ENCODE results near the gene PPP1R26. TPM values are rescaled to one million over a fixed set of nuclear protein-coding genes. Genes with fewer than 3 reads are reported as not detected.

The PPP1R26 gene
- total and polyA plus RNA-seq, 9 of the 15 experiments (the other 6 are each of a cell fraction or from before 2014, with no cell fraction given): 0.77 to 26.8 (median 9.3) TPM

GRCh38 chr9:135468854-135469521 is 10.6 kb upstream of the PPP1R26 start (continued):
- TF ChIP-seq, protein P1, sequence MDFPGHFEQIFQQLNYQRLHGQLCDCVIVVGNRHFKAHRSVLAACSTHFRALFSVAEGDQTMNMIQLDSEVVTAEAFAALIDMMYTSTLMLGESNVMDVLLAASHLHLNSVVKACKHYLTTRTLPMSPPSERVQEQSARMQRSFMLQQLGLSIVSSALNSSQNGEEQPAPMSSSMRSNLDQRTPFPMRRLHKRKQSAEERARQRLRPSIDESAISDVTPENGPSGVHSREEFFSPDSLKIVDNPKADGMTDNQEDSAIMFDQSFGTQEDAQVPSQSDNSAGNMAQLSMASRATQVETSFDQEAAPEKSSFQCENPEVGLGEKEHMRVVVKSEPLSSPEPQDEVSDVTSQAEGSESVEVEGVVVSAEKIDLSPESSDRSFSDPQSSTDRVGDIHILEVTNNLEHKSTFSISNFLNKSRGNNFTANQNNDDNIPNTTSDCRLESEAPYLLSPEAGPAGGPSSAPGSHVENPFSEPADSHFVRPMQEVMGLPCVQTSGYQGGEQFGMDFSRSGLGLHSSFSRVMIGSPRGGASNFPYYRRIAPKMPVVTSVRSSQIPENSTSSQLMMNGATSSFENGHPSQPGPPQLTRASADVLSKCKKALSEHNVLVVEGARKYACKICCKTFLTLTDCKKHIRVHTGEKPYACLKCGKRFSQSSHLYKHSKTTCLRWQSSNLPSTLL (IDR thresholded peaks at IDR 0.05): peak; percentile 82
- TF ChIP-seq PHTF2 (CRISPR knock-in tag; IDR thresholded peaks at IDR 0.05): no peak
- no peak for TF ChIP-seq DACH1 (IDR thresholded peaks at IDR 0.05; ENCODE audit: partially characterized antibody)
- TF ChIP-seq NELFE (IDR thresholded peaks at IDR 0.05; ENCODE audit: insufficient read depth, insufficient read length): no peak
- TF ChIP-seq GATA2 (CRISPR knock-in tag; IDR thresholded peaks at IDR 0.05): peak; percentile 85
- no peak for TF ChIP-seq USF2 (CRISPR knock-in tag; IDR thresholded peaks at IDR 0.05)
- peak; percentile 88 for TF ChIP-seq CC2D1A (IDR thresholded peaks at IDR 0.05)
- no peak for TF ChIP-seq ZNF239 (CRISPR knock-in tag; IDR thresholded peaks at IDR 0.05)
- no peak for TF ChIP-seq MYBL2 (IDR thresholded peaks at IDR 0.05; ENCODE audit: low read depth)
- no peak for TF ChIP-seq MYBL2 (CRISPR knock-in tag; IDR thresholded peaks at IDR 0.05; ENCODE audit: borderline replicate concordance)
- peak; percentile 81 for TF ChIP-seq LEF1 (IDR thresholded peaks at IDR 0.05)
- TF ChIP-seq ZNF444 (CRISPR knock-in tag; IDR thresholded peaks at IDR 0.05): no peak
- no peak for TF ChIP-seq CTCF (IDR thresholded peaks at IDR 0.05 in 2 of 3, conservative IDR thresholded peaks at IDR 0.05 in 1 of 3; ENCODE audit: insufficient read depth in 2 of 3, low read depth in 1 of 3, low read length in 3 of 3)
- TF ChIP-seq POLR2AphosphoS2 (IDR thresholded peaks at IDR 0.05; ENCODE audit: low read length): no peak
- peak; percentile 85 for TF ChIP-seq MAFF (IDR thresholded peaks at IDR 0.05; ENCODE audit: low read length)
- TF ChIP-seq ZBTB7A (IDR thresholded peaks at IDR 0.05; ENCODE audit: borderline replicate concordance, control insufficient read depth, low read depth, low read length): peak; percentile 30; the same call in 1 of the 2 replicates
- no peak for TF ChIP-seq PTTG1 (tag; IDR thresholded peaks at IDR 0.05; ENCODE audit: low read depth)
- TF ChIP-seq, protein P2, sequence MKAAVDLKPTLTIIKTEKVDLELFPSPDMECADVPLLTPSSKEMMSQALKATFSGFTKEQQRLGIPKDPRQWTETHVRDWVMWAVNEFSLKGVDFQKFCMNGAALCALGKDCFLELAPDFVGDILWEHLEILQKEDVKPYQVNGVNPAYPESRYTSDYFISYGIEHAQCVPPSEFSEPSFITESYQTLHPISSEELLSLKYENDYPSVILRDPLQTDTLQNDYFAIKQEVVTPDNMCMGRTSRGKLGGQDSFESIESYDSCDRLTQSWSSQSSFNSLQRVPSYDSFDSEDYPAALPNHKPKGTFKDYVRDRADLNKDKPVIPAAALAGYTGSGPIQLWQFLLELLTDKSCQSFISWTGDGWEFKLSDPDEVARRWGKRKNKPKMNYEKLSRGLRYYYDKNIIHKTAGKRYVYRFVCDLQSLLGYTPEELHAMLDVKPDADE (conservative IDR thresholded peaks at IDR 0.05; ENCODE audit: control insufficient read depth, low read depth, low read length): 0 out of 2 replicates have a peak, but pooled peaks have one; percentile 30
- TF ChIP-seq SMARCA4 (IDR thresholded peaks at IDR 0.05): peak; percentile 94
- TF ChIP-seq KHSRP (IDR thresholded peaks at IDR 0.05): no peak
- TF ChIP-seq SPI1 (IDR thresholded peaks at IDR 0.05; ENCODE audit: borderline replicate concordance, low read depth, low read length): 0 out of 2 replicates have a peak, but pooled peaks have one; percentile 20
- peak; percentile 56 to 67; a peak in 2 of 4 replicates for TF ChIP-seq KDM1A (IDR thresholded peaks at IDR 0.05)
- 0 out of 3 replicates have a peak, but pooled peaks of 1 of the 2 experiments have one; percentile 27 for TF ChIP-seq CBX3 (IDR thresholded peaks at IDR 0.05; ENCODE audit: borderline replicate concordance in 1 of 2, low read length in 2 of 2)
- TF ChIP-seq POLR2A (conservative IDR thresholded peaks at IDR 0.05): peak; percentile 44; the same call in 1 of the 2 replicates
- TF ChIP-seq L3MBTL2 (IDR thresholded peaks at IDR 0.05): peak; percentile 54; the same call in 1 of the 2 replicates
- no peak for TF ChIP-seq XRCC5 (IDR thresholded peaks at IDR 0.05; ENCODE audit: low read depth, low read length)

Data from K562 (cell line).